GM18909 (cell line): ENCODE data around the gene ERCC1.

Source experiments
- ATAC-seq: cut with Tn5 transposase; IDR thresholded peaks from one replicate; pipeline ENCODE4 v1.9.1; 2021; ENCODE audit warnings: mild to moderate bottlenecking; ENCODE audit not compliant: unreplicated experiment, poor library complexity

ERCC1 gene

GRCh38 chr19:45456500-45456815, 32.7 kb upstream of the ERCC1 start:
- no peak for ATAC-seq

- no peak for ATAC-seq
Observed at GRCh38 chr19:45455707-45456499, 32.2 kb upstream of the ERCC1 start.

GRCh38 chr19:45451850-45452387, 28.2 kb upstream of the ERCC1 start:
- ATAC-seq: no peak

- ATAC-seq: peak; percentile 26
Observed at GRCh38 chr19:45451131-45451849, 27.6 kb upstream of the ERCC1 start.

- ATAC-seq: peak; percentile 16
Observed at GRCh38 chr19:45450012-45450333, 26.3 kb upstream of the ERCC1 start.

GRCh38 chr19:45448887-45449299, 25.2 kb upstream of the ERCC1 start:
- no peak for ATAC-seq

GRCh38 chr19:45448425-45448756, 24.7 kb upstream of the ERCC1 start:
- no peak for ATAC-seq

- no peak for ATAC-seq
Observed at GRCh38 chr19:45446944-45447343, 23.2 kb upstream of the ERCC1 start.

GRCh38 chr19:45446295-45446694, 22.6 kb upstream of the ERCC1 start:
- no peak for ATAC-seq

GRCh38 chr19:45445139-45445538, 21.4 kb upstream of the ERCC1 start:
- no peak for ATAC-seq

GRCh38 chr19:45444318-45445041, 20.8 kb upstream of the ERCC1 start:
- peak; percentile 52 for ATAC-seq

- ATAC-seq: no peak
Observed at GRCh38 chr19:45443462-45444317, 20.0 kb upstream of the ERCC1 start.

- no peak for ATAC-seq
Observed at GRCh38 chr19:45442778-45443461, 19.2 kb upstream of the ERCC1 start.

GRCh38 chr19:45442408-45442777, 18.7 kb upstream of the ERCC1 start:
- no peak for ATAC-seq

GRCh38 chr19:45440873-45441654, 17.3 kb upstream of the ERCC1 start:
- no peak for ATAC-seq

GRCh38 chr19:45440259-45440638, 16.5 kb upstream of the ERCC1 start:
- no peak for ATAC-seq

GRCh38 chr19:45439569-45440258, 16.0 kb upstream of the ERCC1 start:
- peak; percentile 56 for ATAC-seq

GRCh38 chr19:45439190-45439568, 15.5 kb upstream of the ERCC1 start:
- ATAC-seq: no peak

GRCh38 chr19:45437328-45437727, 13.6 kb upstream of the ERCC1 start:
- ATAC-seq: no peak
